ENCODE results near the gene MIP.

The MIP gene

DNA sequence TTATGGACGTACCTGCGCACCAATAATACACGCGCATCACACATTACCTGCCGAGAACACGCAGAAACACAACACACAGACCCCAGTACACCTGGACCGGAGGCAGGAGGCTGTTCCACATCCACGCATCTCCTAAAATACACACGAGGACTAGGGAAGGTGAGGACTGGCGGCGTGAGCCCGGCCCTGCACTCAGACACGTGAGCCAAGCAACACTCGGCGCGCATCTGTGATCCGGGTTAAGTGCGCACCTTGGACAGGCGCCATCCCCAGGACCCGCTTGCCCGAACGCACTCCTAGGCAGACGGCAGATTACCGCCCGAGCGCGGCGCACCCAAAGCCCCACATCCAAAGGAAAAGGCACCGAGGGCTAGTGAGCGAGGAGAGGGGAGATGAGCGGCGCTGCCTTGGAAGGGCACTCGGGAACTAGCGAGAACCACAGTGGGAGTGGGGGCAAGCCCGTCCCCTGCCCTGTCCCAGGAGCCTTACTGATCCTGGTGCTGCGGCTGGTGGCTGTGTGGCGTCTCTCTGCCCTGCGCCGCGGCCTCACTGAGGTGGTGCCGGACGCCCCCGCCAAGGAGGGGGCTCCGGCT is 33.1 kb upstream of the MIP start:
- peak; percentile 65 for ATAC-seq
- TF ChIP-seq ARNTL (CRISPR knock-in tag; IDR thresholded peaks at IDR 0.05; ENCODE audit: borderline replicate concordance, low read depth) (no peak), ZFP3 (CRISPR knock-in tag; IDR thresholded peaks at IDR 0.05) (peak; percentile 94)

DNA sequence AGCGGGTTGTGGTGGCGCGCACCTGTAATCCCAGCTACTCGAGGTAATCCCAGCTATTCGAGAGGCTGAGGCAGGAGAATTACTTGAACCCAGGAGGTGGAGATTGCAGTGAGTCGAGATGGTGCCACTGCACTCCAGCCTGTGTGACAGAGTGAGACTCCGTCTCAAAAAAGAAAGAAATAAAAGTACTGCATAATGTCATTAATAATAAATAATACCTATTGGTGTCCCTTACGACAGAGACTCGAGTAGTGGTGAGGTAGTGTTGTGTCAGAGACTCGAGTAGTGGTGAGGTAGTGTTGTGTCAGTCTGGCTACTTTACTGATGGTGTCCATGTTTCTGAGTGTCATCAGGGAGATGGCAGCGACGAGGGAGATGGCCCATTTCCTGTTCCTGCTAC is 32.2 kb upstream of the MIP start:
- no peak for ATAC-seq
- no peak for TF ChIP-seq ARNTL (CRISPR knock-in tag; IDR thresholded peaks at IDR 0.05; ENCODE audit: borderline replicate concordance, low read depth)
- no peak for TF ChIP-seq GLIS3 (CRISPR knock-in tag; IDR thresholded peaks at IDR 0.05)
- TF ChIP-seq, protein P1, sequence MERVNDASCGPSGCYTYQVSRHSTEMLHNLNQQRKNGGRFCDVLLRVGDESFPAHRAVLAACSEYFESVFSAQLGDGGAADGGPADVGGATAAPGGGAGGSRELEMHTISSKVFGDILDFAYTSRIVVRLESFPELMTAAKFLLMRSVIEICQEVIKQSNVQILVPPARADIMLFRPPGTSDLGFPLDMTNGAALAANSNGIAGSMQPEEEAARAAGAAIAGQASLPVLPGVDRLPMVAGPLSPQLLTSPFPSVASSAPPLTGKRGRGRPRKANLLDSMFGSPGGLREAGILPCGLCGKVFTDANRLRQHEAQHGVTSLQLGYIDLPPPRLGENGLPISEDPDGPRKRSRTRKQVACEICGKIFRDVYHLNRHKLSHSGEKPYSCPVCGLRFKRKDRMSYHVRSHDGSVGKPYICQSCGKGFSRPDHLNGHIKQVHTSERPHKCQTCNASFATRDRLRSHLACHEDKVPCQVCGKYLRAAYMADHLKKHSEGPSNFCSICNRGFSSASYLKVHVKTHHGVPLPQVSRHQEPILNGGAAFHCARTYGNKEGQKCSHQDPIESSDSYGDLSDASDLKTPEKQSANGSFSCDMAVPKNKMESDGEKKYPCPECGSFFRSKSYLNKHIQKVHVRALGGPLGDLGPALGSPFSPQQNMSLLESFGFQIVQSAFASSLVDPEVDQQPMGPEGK (CRISPR knock-in tag; IDR thresholded peaks at IDR 0.05; ENCODE audit: borderline replicate concordance), result no peak
- no peak for TF ChIP-seq TCF4 (CRISPR knock-in tag; IDR thresholded peaks at IDR 0.05; ENCODE audit: borderline replicate concordance)
- TF ChIP-seq ZC3H10 (CRISPR knock-in tag; IDR thresholded peaks at IDR 0.05), result no peak
- TF ChIP-seq CSDC2 (CRISPR knock-in tag; IDR thresholded peaks at IDR 0.05), result no peak
- no peak for TF ChIP-seq BACH2 (CRISPR knock-in tag; IDR thresholded peaks at IDR 0.05; ENCODE audit: borderline replicate concordance)
- TF ChIP-seq OSR1 (CRISPR knock-in tag; IDR thresholded peaks at IDR 0.05), result no peak
- no peak for TF ChIP-seq RARB (CRISPR knock-in tag; IDR thresholded peaks at IDR 0.05)
- TF ChIP-seq ZNF8 (CRISPR knock-in tag; IDR thresholded peaks at IDR 0.05), result no peak
- no peak for TF ChIP-seq ZFP3 (CRISPR knock-in tag; IDR thresholded peaks at IDR 0.05)
- no peak for TF ChIP-seq SNAI2 (CRISPR knock-in tag; IDR thresholded peaks at IDR 0.05)
- no peak for TF ChIP-seq ZNF565 (CRISPR knock-in tag; conservative IDR thresholded peaks at IDR 0.05; ENCODE audit: low read depth)
- TF ChIP-seq PPARA (CRISPR knock-in tag; IDR thresholded peaks at IDR 0.05; ENCODE audit: borderline replicate concordance), result no peak
- TF ChIP-seq, protein P2, sequence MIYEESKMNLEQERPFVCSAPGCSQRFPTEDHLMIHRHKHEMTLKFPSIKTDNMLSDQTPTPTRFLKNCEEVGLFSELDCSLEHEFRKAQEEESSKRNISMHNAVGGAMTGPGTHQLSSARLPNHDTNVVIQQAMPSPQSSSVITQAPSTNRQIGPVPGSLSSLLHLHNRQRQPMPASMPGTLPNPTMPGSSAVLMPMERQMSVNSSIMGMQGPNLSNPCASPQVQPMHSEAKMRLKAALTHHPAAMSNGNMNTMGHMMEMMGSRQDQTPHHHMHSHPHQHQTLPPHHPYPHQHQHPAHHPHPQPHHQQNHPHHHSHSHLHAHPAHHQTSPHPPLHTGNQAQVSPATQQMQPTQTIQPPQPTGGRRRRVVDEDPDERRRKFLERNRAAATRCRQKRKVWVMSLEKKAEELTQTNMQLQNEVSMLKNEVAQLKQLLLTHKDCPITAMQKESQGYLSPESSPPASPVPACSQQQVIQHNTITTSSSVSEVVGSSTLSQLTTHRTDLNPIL (CRISPR knock-in tag; IDR thresholded peaks at IDR 0.05; ENCODE audit: low read depth), result no peak
- TF ChIP-seq ESRRG (CRISPR knock-in tag; IDR thresholded peaks at IDR 0.05), result no peak
- TF ChIP-seq, protein P3, sequence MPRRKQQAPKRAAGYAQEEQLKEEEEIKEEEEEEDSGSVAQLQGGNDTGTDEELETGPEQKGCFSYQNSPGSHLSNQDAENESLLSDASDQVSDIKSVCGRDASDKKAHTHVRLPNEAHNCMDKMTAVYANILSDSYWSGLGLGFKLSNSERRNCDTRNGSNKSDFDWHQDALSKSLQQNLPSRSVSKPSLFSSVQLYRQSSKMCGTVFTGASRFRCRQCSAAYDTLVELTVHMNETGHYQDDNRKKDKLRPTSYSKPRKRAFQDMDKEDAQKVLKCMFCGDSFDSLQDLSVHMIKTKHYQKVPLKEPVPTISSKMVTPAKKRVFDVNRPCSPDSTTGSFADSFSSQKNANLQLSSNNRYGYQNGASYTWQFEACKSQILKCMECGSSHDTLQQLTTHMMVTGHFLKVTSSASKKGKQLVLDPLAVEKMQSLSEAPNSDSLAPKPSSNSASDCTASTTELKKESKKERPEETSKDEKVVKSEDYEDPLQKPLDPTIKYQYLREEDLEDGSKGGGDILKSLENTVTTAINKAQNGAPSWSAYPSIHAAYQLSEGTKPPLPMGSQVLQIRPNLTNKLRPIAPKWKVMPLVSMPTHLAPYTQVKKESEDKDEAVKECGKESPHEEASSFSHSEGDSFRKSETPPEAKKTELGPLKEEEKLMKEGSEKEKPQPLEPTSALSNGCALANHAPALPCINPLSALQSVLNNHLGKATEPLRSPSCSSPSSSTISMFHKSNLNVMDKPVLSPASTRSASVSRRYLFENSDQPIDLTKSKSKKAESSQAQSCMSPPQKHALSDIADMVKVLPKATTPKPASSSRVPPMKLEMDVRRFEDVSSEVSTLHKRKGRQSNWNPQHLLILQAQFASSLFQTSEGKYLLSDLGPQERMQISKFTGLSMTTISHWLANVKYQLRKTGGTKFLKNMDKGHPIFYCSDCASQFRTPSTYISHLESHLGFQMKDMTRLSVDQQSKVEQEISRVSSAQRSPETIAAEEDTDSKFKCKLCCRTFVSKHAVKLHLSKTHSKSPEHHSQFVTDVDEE (CRISPR knock-in tag; IDR thresholded peaks at IDR 0.05), result no peak
- TF ChIP-seq TOX (CRISPR knock-in tag; IDR thresholded peaks at IDR 0.05; ENCODE audit: borderline replicate concordance), result no peak

DNA sequence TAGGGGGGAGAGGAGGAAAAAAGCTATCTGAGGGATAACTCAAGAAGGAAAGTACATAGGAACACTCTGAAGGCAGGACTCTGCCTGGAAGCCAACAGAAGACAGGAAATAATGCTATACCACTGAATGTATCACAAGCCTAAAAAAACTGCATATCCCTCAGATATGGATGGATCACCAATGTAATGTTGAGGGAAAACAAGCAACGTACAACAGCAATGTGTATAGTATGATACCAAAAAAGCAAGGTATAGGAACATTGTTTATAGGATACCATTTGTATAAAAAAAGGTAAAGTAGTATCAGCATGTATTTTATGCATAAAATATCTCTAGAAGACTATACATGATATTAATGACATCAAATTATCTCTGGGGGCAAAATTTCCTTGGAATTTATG is 30.1 kb upstream of the MIP start:
- TF ChIP-seq ZFP30 (CRISPR knock-in tag; IDR thresholded peaks at IDR 0.05) (no peak), ISL1 (CRISPR knock-in tag; IDR thresholded peaks at IDR 0.05) (no peak), ZNF70 (CRISPR knock-in tag; IDR thresholded peaks at IDR 0.05) (no peak), PPARA (CRISPR knock-in tag; IDR thresholded peaks at IDR 0.05; ENCODE audit: borderline replicate concordance) (no peak), ARNTL (CRISPR knock-in tag; IDR thresholded peaks at IDR 0.05; ENCODE audit: borderline replicate concordance, low read depth) (no peak), TCF4 (CRISPR knock-in tag; IDR thresholded peaks at IDR 0.05; ENCODE audit: borderline replicate concordance) (no peak), ZC3H10 (CRISPR knock-in tag; IDR thresholded peaks at IDR 0.05) (no peak), BACH2 (CRISPR knock-in tag; IDR thresholded peaks at IDR 0.05; ENCODE audit: borderline replicate concordance) (no peak), RARB (CRISPR knock-in tag; IDR thresholded peaks at IDR 0.05) (no peak), ZNF8 (CRISPR knock-in tag; IDR thresholded peaks at IDR 0.05) (no peak), ESRRG (CRISPR knock-in tag; IDR thresholded peaks at IDR 0.05) (no peak)
- TF ChIP-seq, protein P3 (CRISPR knock-in tag; IDR thresholded peaks at IDR 0.05), result no peak
- TF ChIP-seq, protein P4, sequence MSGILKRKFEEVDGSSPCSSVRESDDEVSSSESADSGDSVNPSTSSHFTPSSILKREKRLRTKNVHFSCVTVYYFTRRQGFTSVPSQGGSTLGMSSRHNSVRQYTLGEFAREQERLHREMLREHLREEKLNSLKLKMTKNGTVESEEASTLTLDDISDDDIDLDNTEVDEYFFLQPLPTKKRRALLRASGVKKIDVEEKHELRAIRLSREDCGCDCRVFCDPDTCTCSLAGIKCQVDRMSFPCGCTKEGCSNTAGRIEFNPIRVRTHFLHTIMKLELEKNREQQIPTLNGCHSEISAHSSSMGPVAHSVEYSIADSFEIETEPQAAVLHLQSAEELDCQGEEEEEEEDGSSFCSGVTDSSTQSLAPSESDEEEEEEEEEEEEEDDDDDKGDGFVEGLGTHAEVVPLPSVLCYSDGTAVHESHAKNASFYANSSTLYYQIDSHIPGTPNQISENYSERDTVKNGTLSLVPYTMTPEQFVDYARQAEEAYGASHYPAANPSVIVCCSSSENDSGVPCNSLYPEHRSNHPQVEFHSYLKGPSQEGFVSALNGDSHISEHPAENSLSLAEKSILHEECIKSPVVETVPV (CRISPR knock-in tag; IDR thresholded peaks at IDR 0.05), result no peak
- TF ChIP-seq, protein P1 (CRISPR knock-in tag; IDR thresholded peaks at IDR 0.05; ENCODE audit: borderline replicate concordance), result no peak

More for the DNA sequence above, 30.1 kb upstream of the MIP start:
- ATAC-seq, result no peak

Measured in SK-N-SH treated with all-trans-retinoic acid at 6 μM for 48 hours (cell line).